A673 (cell line): ENCODE measurements around the gene PELO. TPM values are rescaled to one million over a fixed set of nuclear protein-coding genes. Genes with fewer than 3 reads are reported as not detected.

Experiments
- Bru-seq: library from RNA; stranded (reverse); fragments of 400-500 nt; gene quantifications from one replicate; lab custom pipeline; 2021; lab: Mats Ljungman, UMichigan
- BruChase-seq, 2 experiments: library from RNA; stranded (reverse); fragments of 400-500 nt; gene quantifications; one replicate each; lab custom pipeline; 2021; lab: Mats Ljungman, UMichigan
- BruUV-seq: library from RNA; stranded (reverse); fragments of 400-500 nt; replicated peaks from 2 replicates; lab custom pipeline; 2021; lab: Mats Ljungman, UMichigan
- CTCF ChIA-PET: fragments of 300-600 bp; sonication (Branson Sonifier 250); formaldehyde crosslinking; loops from one replicate; lab custom pipeline; 2022; ENCODE audit warnings: antibody characterized with exemption; lab: Charles Lee
- POLR2A ChIA-PET: fragments of 300-600 bp; sonication (Branson Sonifier 250); formaldehyde crosslinking; loops from one replicate; lab custom pipeline; 2022; ENCODE audit warnings: antibody characterized with exemption; ENCODE audit not compliant: low non-redundant PET; lab: Charles Lee
- DNase-seq: peaks from one replicate; pipeline ENCODE4 v3.0.0-alpha.2; 2015; ENCODE audit warnings: low spot score
- H3K27ac ChIP-seq: fragments of 200-600 bp; sonication (generic); 2 replicates; pipeline ENCODE4 v1.5.1; 2016; ENCODE audit warnings: mixed run types, low read depth, mild to moderate bottlenecking, mixed read lengths, antibody characterized with exemption, low read length; ENCODE audit not compliant: poor library complexity, severe bottlenecking
- H3K27me3 ChIP-seq: fragments of 200-600 bp; sonication (generic); replicated peaks from 2 replicates; pipeline ENCODE4 v1.6.1; 2017; ENCODE audit warnings: mixed run types, low read depth, mild to moderate bottlenecking, mixed read lengths, antibody characterized with exemption, low read length; ENCODE audit not compliant: insufficient read depth, poor library complexity
- H3K36me3 ChIP-seq: fragments of 200-600 bp; sonication (generic); 2 replicates; pipeline ENCODE4 v1.6.1; 2016; ENCODE audit warnings: mixed run types, mild to moderate bottlenecking, mixed read lengths, antibody characterized with exemption, low read length; ENCODE audit not compliant: insufficient read depth, poor library complexity, severe bottlenecking
- H3K4me1 ChIP-seq: fragments of 200-600 bp; sonication (generic); 2 replicates; pipeline ENCODE4 v1.6.1; 2017; ENCODE audit warnings: mixed run types, mild to moderate bottlenecking, mixed read lengths, antibody characterized with exemption, low read length; ENCODE audit not compliant: insufficient read depth, poor library complexity, severe bottlenecking
- H3K4me3 ChIP-seq: fragments of 200-600 bp; sonication (generic); 2 replicates; pipeline ENCODE4 v1.5.1; 2016; ENCODE audit warnings: low read depth, mixed run types, mild to moderate bottlenecking, mixed read lengths, low read length; ENCODE audit not compliant: poor library complexity, severe bottlenecking
- H3K9me3 ChIP-seq: fragments of 200-600 bp; sonication (generic); 2 replicates; pipeline ENCODE4 v1.6.1; 2016; ENCODE audit warnings: mixed run types, low read depth, mild to moderate bottlenecking, mixed read lengths, antibody characterized with exemption, low read length; ENCODE audit not compliant: poor library complexity, severe bottlenecking
- CTCF ChIP-seq: fragments of 300-800, 200-600 bp; sonication (generic); conservative IDR thresholded peaks from 2 replicates; pipeline ENCODE4 v1.5.1; 2017; ENCODE audit warnings: low read depth, mild to moderate bottlenecking, antibody characterized with exemption, low read length, moderate library complexity, mixed read lengths
- EZH2 ChIP-seq: fragments of 200-600 bp; sonication (generic); IDR thresholded peaks from 2 replicates; pipeline ENCODE4 v1.6.1; 2017; ENCODE audit warnings: borderline replicate concordance, low read depth, mild to moderate bottlenecking, mixed read lengths, antibody characterized with exemption, low read length; ENCODE audit not compliant: poor library complexity, severe bottlenecking
- intact Hi-C: fragments of 100-400 bp; cut with micrococcal nuclease; formaldehyde crosslinking; loops from one replicate; pipeline ENCODE4 v1.10.0; 2022; ENCODE audit not compliant: unreplicated experiment
- long read RNA-seq: library from polyadenylated mRNA; stranded (forward); transcript quantifications from one replicate; pipeline ENCODE4 v2.0.0, GENCODE V29; 2022
- total RNA-seq: library from RNA; stranded (reverse); gene quantifications from 2 replicates; pipeline ENCODE4 v1.2.3, GENCODE V29; 2021

Gene PELO
- total RNA-seq (20.0 and 20.3 TPM in 2 replicates), Bru-seq, nascent RNA (percentile 83 among the genes with signal in this experiment), BruChase-seq, experiment 1, labeled RNA remaining after a 2-hour chase (percentile 90 among the genes with signal in this experiment), BruChase-seq, experiment 2, labeled RNA remaining after a 6-hour chase (percentile 71 among the genes with signal in this experiment)
- long read RNA-seq, partial matches to known transcripts, result 59 of 62 reads
- long read RNA-seq, other reads (novel, unspliced or antisense), result 2 of 62 reads

DNA sequence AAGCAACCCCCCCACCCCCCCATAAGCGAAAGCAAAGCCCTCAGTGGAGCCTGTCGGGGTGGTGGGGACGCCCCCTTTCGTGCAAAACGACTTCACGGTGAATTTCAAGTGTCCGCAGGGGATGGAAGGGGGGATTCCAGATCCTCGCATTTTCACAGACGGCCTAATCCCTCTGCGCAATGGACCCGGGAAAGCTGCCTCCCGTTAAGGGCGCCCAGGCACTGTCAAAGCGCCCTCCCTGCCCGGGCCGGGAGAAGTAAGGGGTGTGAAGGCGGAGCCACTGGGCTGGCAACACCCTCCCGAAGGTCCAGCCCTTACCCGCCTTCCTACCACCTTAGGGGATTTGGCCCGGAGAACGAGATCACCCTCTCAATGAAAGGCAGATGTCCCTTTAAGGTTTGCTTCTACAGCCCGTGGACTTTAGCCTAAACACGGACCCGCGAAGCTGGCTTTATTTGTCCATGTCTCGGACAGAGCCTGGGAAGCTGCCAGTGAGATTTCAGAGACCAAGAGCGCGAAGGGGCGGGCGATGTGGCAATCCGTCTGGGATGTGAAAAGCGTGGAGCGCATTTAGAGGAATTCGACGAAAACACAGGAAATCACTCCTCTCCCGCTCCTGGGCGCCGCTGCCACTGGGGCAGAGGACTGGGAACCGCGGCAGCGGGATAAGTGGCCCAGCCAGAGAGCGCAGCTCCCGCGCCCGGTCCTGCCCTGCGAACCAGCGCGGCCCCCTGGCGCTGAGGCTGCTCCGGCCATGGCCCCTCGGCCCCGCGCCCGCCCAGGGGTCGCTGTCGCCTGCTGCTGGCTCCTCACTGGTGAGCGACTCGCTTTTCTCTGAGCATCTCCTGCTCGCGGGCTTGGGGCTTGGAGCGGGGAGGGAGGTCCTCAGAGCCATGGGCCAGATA lies at the start of gene PELO, which contains the start of gene ITGA1:
PELO (plus strand) TSS at position 317 of the 905 bp plus-strand sequence. CDS start 12,479 bp downstream, outside the sequence.
ITGA1 (plus strand) TSS at position 317 of the 905 bp plus-strand sequence; CDS start at position 755, 438 bp downstream.
- ChIA-PET POLR2A (interaction anchor here (0.6 to 0.7 kb wide), 2 partner anchors 12 to 29 kb away, joined by 3 read pairs; no protein-coding TSS in a partner anchor), CTCF (interaction anchor here (1.1 kb wide), 1 partner anchor 128 kb away, joined by 3 read pairs; no protein-coding TSS in a partner anchor)
- Histone ChIP-seq H3K27ac (no peak within 1 kb of the TSS), H3K36me3 (no peaks in the 10 kb centered on the region), H3K4me1 (peaks cover 4% of the 10 kb centered on the region), H3K4me3 (peak within 1 kb of the TSS; percentile 66), H3K9me3 (no peaks in the 10 kb centered on the region), H3K27me3 (no peaks in the 10 kb centered on the region)
- intact Hi-C loops, result loop anchor here (1.0 to 10.0 kb wide), 2 partner anchors 127 to 317 kb away; partner anchors contain the start of gene MOCS2
- TF ChIP-seq EZH2, result no peak
- no peak; the same call in 1 of the 2 replicates for TF ChIP-seq CTCF
- BruUV-seq, result no TSS peak
- DNase-seq, result peak; percentile 81

DNA sequence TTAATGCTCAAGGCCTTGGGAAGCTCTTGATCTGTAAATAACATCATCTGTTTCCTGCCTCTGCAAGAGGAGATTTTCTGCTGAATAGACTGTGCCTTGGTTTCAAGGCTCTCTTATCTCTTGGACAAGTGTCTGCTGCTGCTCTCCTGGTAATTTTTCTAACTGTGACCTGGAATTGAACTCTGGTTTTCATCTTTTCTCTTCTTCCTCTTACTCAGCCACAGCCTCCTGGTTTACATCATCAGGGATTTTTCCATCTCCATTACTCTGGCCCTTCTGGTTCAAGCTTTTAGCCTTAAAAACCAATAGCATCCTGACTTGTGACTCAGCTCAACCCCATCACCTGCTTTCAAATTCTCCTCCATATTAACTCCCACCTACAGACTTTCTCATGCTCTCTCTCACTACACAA lies 49.6 kb upstream of the PELO start:
- TF ChIP-seq EZH2, result no peak
- intact Hi-C loops, result no loop called here
- ChIA-PET POLR2A (no interaction called here), CTCF (no interaction called here)
- BruUV-seq, result no TSS peak
- Histone ChIP-seq H3K4me1 (peaks cover 17% of the 10 kb centered on the region), H3K9me3 (no peaks in the 10 kb centered on the region), H3K4me3 (no peak overlapping the region), H3K27me3 (no peaks in the 10 kb centered on the region), H3K27ac (no peak overlapping the region), H3K36me3 (no peaks in the 10 kb centered on the region)
- no peak for DNase-seq

- no TSS peak for BruUV-seq
Observed at GRCh38 chr5:52740007-52740406, 47.7 kb upstream of the PELO start.

More at GRCh38 chr5:52740007-52740406, 47.7 kb upstream of the PELO start:
- POLR2A ChIA-PET, result no interaction called here
- no peak for TF ChIP-seq EZH2
- TF ChIP-seq CTCF, result no peak
- CTCF ChIA-PET, result no interaction called here
- Histone ChIP-seq H3K27me3 (no peaks in the 10 kb centered on the region), H3K36me3 (no peaks in the 10 kb centered on the region), H3K4me3 (no peak overlapping the region), H3K4me1 (peaks cover 29% of the 10 kb centered on the region), H3K27ac (no peak overlapping the region), H3K9me3 (no peaks in the 10 kb centered on the region)
- DNase-seq, result peak; percentile 45
- intact Hi-C loops, result no loop called here
